T-cell (primary cell): ENCODE results near the gene CCDC92B. TPM values are rescaled to one million over a fixed set of nuclear protein-coding genes. Genes with fewer than 3 reads are reported as not detected.

Experiments
- ATAC-seq, 4 experiments: fragments of 200-7000 bp in 3 of 4; fragments of 150-1000 bp in 1 of 4; cut with Tn5 transposase; replicated peaks in 1 of 4; 1 replicate in 3 of 4; 2 replicates in 1 of 4; pipeline ENCODE4 v1.10.0; 2021; ENCODE audit warnings: moderate library complexity in 3 of 4, mild to moderate bottlenecking in 2 of 4, moderate number of reproducible peaks in 1 of 4
- CTCF ChIA-PET, 2 donors: fragments of 300-600 bp; sonication (Branson Sonifier 250); formaldehyde crosslinking; loops; one replicate each; lab custom pipeline; 2022; ENCODE audit warnings: antibody characterized with exemption in 2 of 2; lab: Charles Lee
- POLR2A ChIA-PET, 2 donors: fragments of 300-600 bp; sonication (Branson Sonifier 250); formaldehyde crosslinking; loops; one replicate each; lab custom pipeline; 2022; ENCODE audit warnings: antibody characterized with exemption in 2 of 2; lab: Charles Lee
- DNase-seq, 35 experiments: peaks; one replicate each; pipeline versions ENCODE4 v3.0.0 to v3.0.0-alpha.2; 2013 to 2023
- H3K27ac ChIP-seq: one replicate; pipeline ENCODE4 v1.5.1; 2013; ENCODE audit warnings: low read length
- H3K27me3 ChIP-seq, 2 experiments: replicated peaks in 1 of 2; 1 replicate in 1 of 2; 2 replicates in 1 of 2; pipeline versions ENCODE4 v1.6.1 to v1.7.0; 2013; ENCODE audit warnings: low read length in 1 of 2, mixed read lengths in 1 of 2; ENCODE audit not compliant: control insufficient read depth in 2 of 2, insufficient read depth in 2 of 2; ENCODE audit errors: extremely low read depth in 1 of 2
- H3K36me3 ChIP-seq, 2 donors: 1 replicate in 1 of 2; 2 replicates in 1 of 2; pipeline versions ENCODE4 v1.6.1 to v1.7.0; 2013; ENCODE audit warnings: low read length in 1 of 2; ENCODE audit not compliant: control insufficient read depth in 2 of 2, insufficient read depth in 1 of 2; ENCODE audit errors: extremely low read depth in 1 of 2
- H3K4me1 ChIP-seq, 2 experiments: 1 replicate in 1 of 2; 2 replicates in 1 of 2; pipeline versions ENCODE4 v1.6.1 to v1.7.0; 2013; ENCODE audit warnings: low read length in 2 of 2, mixed read lengths in 1 of 2; ENCODE audit not compliant: insufficient read depth in 2 of 2, control insufficient read depth in 1 of 2; ENCODE audit errors: extremely low read depth in 1 of 2
- H3K4me3 ChIP-seq, 2 donors: 1 replicate in 1 of 2; 2 replicates in 1 of 2; pipeline versions ENCODE4 v1.5.1 to v1.7.0; 2013; ENCODE audit warnings: mild to moderate bottlenecking in 2 of 2, low read length in 1 of 2, moderate library complexity in 1 of 2; ENCODE audit not compliant: control insufficient read depth in 1 of 2; ENCODE audit errors: extremely low read depth in 1 of 2
- H3K9me3 ChIP-seq: 2 replicates; pipeline ENCODE4 v1.7.0; 2013
- H3K27ac Mint-ChIP-seq, 2 donors: one replicate each; pipeline ENCODE4 v1.8.0; 2020 to 2021; ENCODE audit warnings: mild to moderate bottlenecking in 2 of 2, mixed read lengths in 2 of 2
- H3K27me3 Mint-ChIP-seq, 2 donors: one replicate each; pipeline ENCODE4 v1.8.0; 2021 to 2022; ENCODE audit warnings: mixed read lengths in 2 of 2
- H3K36me3 Mint-ChIP-seq: one replicate; pipeline ENCODE4 v1.8.0; 2021; ENCODE audit warnings: mixed read lengths
- H3K4me1 Mint-ChIP-seq, 3 donors: one replicate each; pipeline ENCODE4 v1.8.0; 2020 to 2022; ENCODE audit warnings: mixed read lengths in 3 of 3, mild to moderate bottlenecking in 1 of 3
- H3K4me3 Mint-ChIP-seq, 3 donors: one replicate each; pipeline ENCODE4 v1.8.0; 2020 to 2022; ENCODE audit warnings: mild to moderate bottlenecking in 3 of 3, mixed read lengths in 3 of 3, moderate library complexity in 3 of 3
- H3K9me3 Mint-ChIP-seq, 3 donors: one replicate each; pipeline ENCODE4 v1.8.0; 2020 to 2022; ENCODE audit warnings: mixed read lengths in 3 of 3
- WGBS: methylation state at CpG from one replicate; pipeline ENCODE4 v1.1.5; 2013; ENCODE audit warnings: missing lambda C conversion rate; ENCODE audit not compliant: insufficient coverage; 5-methylcytosine and 5-hydroxymethylcytosine counted together
- total RNA-seq, 35 experiments: library from RNA in 6 of 35; stranded (reverse) in 6 of 35; fragments of 120-200 nt in 1 of 35; gene quantifications; one replicate each; pipeline versions ENCODE4 v1.2.1 to v1.2.4 and lab custom pipeline; 2013 to 2026

CCDC92B gene
- total RNA-seq, 5 donors from 2014 or later (not counting 1 experiment from before 2014, with no cell fraction given) = 0.13 to 0.53 (median 0.27) TPM; not detected in 1

GRCh38 chr17:2685696-2686095 is 63.8 kb downstream of the CCDC92B start:
- 87% methylated on average over 10 of the region's 15 CpGs for WGBS
- H3K4me3 Mint-ChIP-seq = no peak overlapping the region
- Histone ChIP-seq H3K27ac (no peak overlapping the region), H3K4me3 (no peak overlapping the region), H3K4me1 (peaks cover 0 to 31% of the 10 kb centered on the region in 2 experiments), H3K9me3 (no peaks in the 10 kb centered on the region), H3K36me3 (peaks cover 3 to 42% of the 10 kb centered on the region in 2 donors), H3K27me3 (no peaks in the 10 kb centered on the region)
- CTCF ChIA-PET = interaction anchor here in 1 of 2 donors (0.9 kb wide), 1 partner anchor 275 kb away, joined by 3 read pairs; no protein-coding TSS in a partner anchor
- POLR2A ChIA-PET = no interaction called here
- H3K4me1 Mint-ChIP-seq = peaks cover 5 to 14% (median 13%) of the 10 kb centered on the region in 3 donors
- H3K9me3 Mint-ChIP-seq = no peaks in the 10 kb centered on the region
- DNase-seq (peak in 2 of 35 experiments; percentile 12 to 14), ATAC-seq (no peak)
- H3K27ac Mint-ChIP-seq = no peak overlapping the region
- H3K36me3 Mint-ChIP-seq = peaks cover 26% of the 10 kb centered on the region
- H3K27me3 Mint-ChIP-seq = no peaks in the 10 kb centered on the region

GRCh38 chr17:2684549-2684948 is 64.9 kb downstream of the CCDC92B start:
- peak overlapping the region in 1 of 2 donors; percentile 23 for H3K27ac Mint-ChIP-seq
- H3K4me3 Mint-ChIP-seq = no peak overlapping the region
- Histone ChIP-seq H3K27ac (no peak overlapping the region), H3K4me3 (no peak overlapping the region), H3K27me3 (no peaks in the 10 kb centered on the region), H3K4me1 (peaks cover 0 to 19% of the 10 kb centered on the region in 2 experiments), H3K9me3 (no peaks in the 10 kb centered on the region), H3K36me3 (peaks cover 0 to 47% of the 10 kb centered on the region in 2 donors)
- no peaks in the 10 kb centered on the region for H3K27me3 Mint-ChIP-seq
- peak in 1 of 35 experiments; percentile 7 for DNase-seq
- no peak for ATAC-seq
- peaks cover 5 to 14% (median 13%) of the 10 kb centered on the region in 3 donors for H3K4me1 Mint-ChIP-seq
- WGBS = 99% methylated on average over 14 of the region's 18 CpGs
- peaks cover 35% of the 10 kb centered on the region for H3K36me3 Mint-ChIP-seq
- ChIA-PET CTCF (interaction anchor here in 1 of 2 donors (0.9 kb wide), 1 partner anchor 274 kb away, joined by 3 read pairs; no protein-coding TSS in a partner anchor), POLR2A (no interaction called here)
- H3K9me3 Mint-ChIP-seq = no peaks in the 10 kb centered on the region

- peak overlapping the region in 1 of 2 donors; percentile 23 for H3K27ac Mint-ChIP-seq
- no peaks in the 10 kb centered on the region for H3K9me3 Mint-ChIP-seq
- ATAC-seq (no peak), DNase-seq (no peak)
- CTCF ChIA-PET = interaction anchor here in 1 of 2 donors (0.6 kb wide), 1 partner anchor 81 kb away, joined by 3 read pairs; no protein-coding TSS in a partner anchor
- POLR2A ChIA-PET = no interaction called here
- H3K27ac ChIP-seq = no peak overlapping the region
- no peaks in the 10 kb centered on the region for H3K27me3 ChIP-seq
- H3K36me3 Mint-ChIP-seq = peaks cover 39% of the 10 kb centered on the region
- no peak overlapping the region for H3K4me3 ChIP-seq
- no peaks in the 10 kb centered on the region for H3K9me3 ChIP-seq
- no peaks in the 10 kb centered on the region for H3K27me3 Mint-ChIP-seq
- H3K4me1 Mint-ChIP-seq = peaks cover 5 to 9% (median 8%) of the 10 kb centered on the region in 3 donors
- no peak overlapping the region for H3K4me3 Mint-ChIP-seq
- WGBS = 92% methylated on average over 6 of the region's 8 CpGs
- peaks cover 0 to 13% of the 10 kb centered on the region in 2 experiments for H3K4me1 ChIP-seq
- peaks cover 0 to 48% of the 10 kb centered on the region in 2 donors for H3K36me3 ChIP-seq
Measured at GRCh38 chr17:2683912-2684311, 65.5 kb downstream of the CCDC92B start.

GRCh38 chr17:2682176-2682938 is 67.1 kb downstream of the CCDC92B start:
- CTCF ChIA-PET = no interaction called here
- 100% methylated on average over 1 of the region's 3 CpGs for WGBS
- H3K27me3 ChIP-seq = no peaks in the 10 kb centered on the region
- ATAC-seq (no peak), DNase-seq (no peak)
- POLR2A ChIA-PET = no interaction called here
- no peak overlapping the region for H3K4me3 ChIP-seq
- H3K36me3 ChIP-seq = peaks cover 0 to 58% of the 10 kb centered on the region in 2 donors
- H3K9me3 ChIP-seq = no peaks in the 10 kb centered on the region
- no peak overlapping the region for H3K27ac ChIP-seq
- no peaks in the 10 kb centered on the region for H3K9me3 Mint-ChIP-seq
- no peaks in the 10 kb centered on the region for H3K27me3 Mint-ChIP-seq
- peaks cover 0 to 2% (median 0%) of the 10 kb centered on the region in 3 donors for H3K4me1 Mint-ChIP-seq
- no peak overlapping the region for H3K27ac Mint-ChIP-seq
- peaks cover 40% of the 10 kb centered on the region for H3K36me3 Mint-ChIP-seq
- no peaks in the 10 kb centered on the region for H3K4me1 ChIP-seq
- H3K4me3 Mint-ChIP-seq = no peak overlapping the region

- ATAC-seq (no peak), DNase-seq (no peak)
- no peaks in the 10 kb centered on the region for H3K9me3 ChIP-seq
- H3K36me3 ChIP-seq = peaks cover 0 to 63% of the 10 kb centered on the region in 2 donors
- H3K27ac Mint-ChIP-seq = no peak overlapping the region
- H3K27me3 Mint-ChIP-seq = no peaks in the 10 kb centered on the region
- H3K36me3 Mint-ChIP-seq = peaks cover 44% of the 10 kb centered on the region
- H3K9me3 Mint-ChIP-seq = no peaks in the 10 kb centered on the region
- no peak overlapping the region for H3K27ac ChIP-seq
- H3K4me1 ChIP-seq = no peaks in the 10 kb centered on the region
- no peaks in the 10 kb centered on the region for H3K27me3 ChIP-seq
- ChIA-PET POLR2A (no interaction called here), CTCF (no interaction called here)
- H3K4me1 Mint-ChIP-seq = no peaks in the 10 kb centered on the region
- no peak overlapping the region for H3K4me3 ChIP-seq
- WGBS = no CpG with 5 or more reads among the region's 7 CpGs
- no peak overlapping the region for H3K4me3 Mint-ChIP-seq
Measured at GRCh38 chr17:2681650-2682049, 67.8 kb downstream of the CCDC92B start.

GRCh38 chr17:2680961-2681360 is 68.5 kb downstream of the CCDC92B start:
- ChIA-PET POLR2A (no interaction called here), CTCF (no interaction called here)
- Histone ChIP-seq H3K4me3 (no peak overlapping the region), H3K4me1 (no peaks in the 10 kb centered on the region), H3K36me3 (peaks cover 0 to 68% of the 10 kb centered on the region in 2 donors), H3K27ac (no peak overlapping the region), H3K9me3 (no peaks in the 10 kb centered on the region), H3K27me3 (no peaks in the 10 kb centered on the region)
- no peak for ATAC-seq
- H3K9me3 Mint-ChIP-seq = no peaks in the 10 kb centered on the region
- WGBS = 86% methylated on average over 1 of the region's 2 CpGs
- H3K27ac Mint-ChIP-seq = no peak overlapping the region
- peaks cover 44% of the 10 kb centered on the region for H3K36me3 Mint-ChIP-seq
- H3K4me3 Mint-ChIP-seq = no peak overlapping the region
- H3K4me1 Mint-ChIP-seq = no peaks in the 10 kb centered on the region
- no peaks in the 10 kb centered on the region for H3K27me3 Mint-ChIP-seq
- peak in 1 of 35 experiments; percentile 12 for DNase-seq
